ENCODE data around the gene RALBP1.

DNA sequence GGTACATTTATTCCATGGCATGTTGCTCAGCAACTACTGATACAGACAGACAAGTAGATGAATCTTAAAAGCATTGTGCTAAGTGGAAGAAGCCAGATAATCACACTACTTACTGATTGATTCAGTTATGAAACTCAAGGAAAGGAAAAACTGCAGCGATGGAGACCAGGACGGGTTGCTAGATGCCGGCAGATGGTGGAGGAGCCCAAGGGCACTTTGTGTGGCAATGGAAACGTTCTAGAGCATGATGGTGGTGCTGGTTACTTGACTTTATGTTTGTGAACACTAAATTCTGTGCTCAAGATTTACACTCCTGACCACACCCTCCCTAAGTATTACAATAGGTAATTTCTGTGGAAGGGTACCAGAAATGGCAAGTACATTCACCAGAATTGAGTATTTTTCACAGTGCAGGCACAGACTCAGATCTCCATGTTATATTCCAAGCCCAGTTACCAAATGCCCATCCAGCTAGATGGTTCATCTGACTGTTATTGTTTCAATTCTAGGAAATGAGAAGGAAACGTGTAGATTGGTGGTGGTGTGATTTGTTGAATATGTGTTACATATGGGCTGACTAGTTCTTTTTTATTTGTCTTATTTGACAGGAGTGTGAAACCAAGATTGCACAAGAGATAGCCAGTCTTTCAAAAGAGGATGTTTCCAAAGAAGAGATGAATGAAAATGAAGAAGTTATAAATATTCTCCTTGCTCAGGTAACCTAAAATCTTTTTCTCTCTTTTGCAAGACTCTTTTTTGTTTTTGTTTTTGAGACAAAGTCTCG is 55.1 kb downstream of the RALBP1 start:
- TF ChIP-seq, protein P1, sequence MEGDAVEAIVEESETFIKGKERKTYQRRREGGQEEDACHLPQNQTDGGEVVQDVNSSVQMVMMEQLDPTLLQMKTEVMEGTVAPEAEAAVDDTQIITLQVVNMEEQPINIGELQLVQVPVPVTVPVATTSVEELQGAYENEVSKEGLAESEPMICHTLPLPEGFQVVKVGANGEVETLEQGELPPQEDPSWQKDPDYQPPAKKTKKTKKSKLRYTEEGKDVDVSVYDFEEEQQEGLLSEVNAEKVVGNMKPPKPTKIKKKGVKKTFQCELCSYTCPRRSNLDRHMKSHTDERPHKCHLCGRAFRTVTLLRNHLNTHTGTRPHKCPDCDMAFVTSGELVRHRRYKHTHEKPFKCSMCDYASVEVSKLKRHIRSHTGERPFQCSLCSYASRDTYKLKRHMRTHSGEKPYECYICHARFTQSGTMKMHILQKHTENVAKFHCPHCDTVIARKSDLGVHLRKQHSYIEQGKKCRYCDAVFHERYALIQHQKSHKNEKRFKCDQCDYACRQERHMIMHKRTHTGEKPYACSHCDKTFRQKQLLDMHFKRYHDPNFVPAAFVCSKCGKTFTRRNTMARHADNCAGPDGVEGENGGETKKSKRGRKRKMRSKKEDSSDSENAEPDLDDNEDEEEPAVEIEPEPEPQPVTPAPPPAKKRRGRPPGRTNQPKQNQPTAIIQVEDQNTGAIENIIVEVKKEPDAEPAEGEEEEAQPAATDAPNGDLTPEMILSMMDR (optimal IDR thresholded peaks at IDR 0.05 in 1 of 3, IDR thresholded peaks at IDR 0.05 in 1 of 3, conservative IDR thresholded peaks at IDR 0.05 in 1 of 3; ENCODE audit: extremely low read depth in 1 of 3, insufficient read depth in 2 of 3, low read length in 3 of 3): no peak
- no peak for TF ChIP-seq EZH2 (IDR thresholded peaks at IDR 0.05; ENCODE audit: low read length)
